Measurements from ENCODE around the gene PRR18.

PRR18 gene

GRCh38 chr6:166334878-166335277, 26.7 kb upstream of the PRR18 start:
- DNase-seq, result no peak

- no peak for DNase-seq
Observed at GRCh38 chr6:166333172-166333995, 25.2 kb upstream of the PRR18 start.

- no peak for DNase-seq
Observed at GRCh38 chr6:166331503-166332415, 23.6 kb upstream of the PRR18 start.

- peak in 46 of 58 donors; percentile 27 to 88 (median 56) for DNase-seq
Observed at GRCh38 chr6:166330612-166331011, 22.4 kb upstream of the PRR18 start.

- no peak for DNase-seq
Observed at GRCh38 chr6:166325383-166326042, 17.3 kb upstream of the PRR18 start.

- no peak for DNase-seq
Observed at GRCh38 chr6:166323395-166323794, 15.2 kb upstream of the PRR18 start.

- peak in 1 of 58 donors; percentile 29 for DNase-seq
Observed at GRCh38 chr6:166318649-166319600, 10.7 kb upstream of the PRR18 start.

GRCh38 chr6:166318227-166318626, 10.0 kb upstream of the PRR18 start:
- DNase-seq, result no peak

GRCh38 chr6:166317261-166318212, 9.3 kb upstream of the PRR18 start:
- no peak for DNase-seq

- DNase-seq, result no peak
Observed at GRCh38 chr6:166315436-166315835, 7.2 kb upstream of the PRR18 start.

GRCh38 chr6:166314454-166314853, 6.3 kb upstream of the PRR18 start:
- DNase-seq, result no peak

GRCh38 chr6:166313255-166314070, 5.3 kb upstream of the PRR18 start:
- peak in 15 of 58 donors; percentile 9 to 52 (median 35) for DNase-seq

- DNase-seq, result no peak
Observed at GRCh38 chr6:166312832-166313231, 4.6 kb upstream of the PRR18 start.

GRCh38 chr6:166310634-166311033, 2.4 kb upstream of the PRR18 start:
- DNase-seq, result no peak

GRCh38 chr6:166309977-166310376, 1.8 kb upstream of the PRR18 start:
- DNase-seq, result no peak

- peak in 21 of 58 donors; percentile 15 to 77 (median 52) for DNase-seq
Observed at GRCh38 chr6:166308769-166309589, 787 bp upstream of the PRR18 start.

Measured in anterior cingulate cortex (tissue), 58 donors.